Measurements from ENCODE around the gene INO80D.

- TF ChIP-seq KLF16 (tag by site-specific recombination; IDR thresholded peaks at IDR 0.05), result no peak
- no peak for TF ChIP-seq ZNF133 (tag by site-specific recombination; IDR thresholded peaks at IDR 0.05)
- no peak for TF ChIP-seq ZSCAN16 (tag by site-specific recombination; IDR thresholded peaks at IDR 0.05)
- no peak for TF ChIP-seq ZNF747 (tag by site-specific recombination; IDR thresholded peaks at IDR 0.05)
- TF ChIP-seq ZNF202 (tag by site-specific recombination; IDR thresholded peaks at IDR 0.05; ENCODE audit: borderline replicate concordance), result no peak
- TF ChIP-seq CTCF (tag by site-specific recombination; IDR thresholded peaks at IDR 0.05), result no peak
- no peak for TF ChIP-seq ZNF184 (tag by site-specific recombination; IDR thresholded peaks at IDR 0.05)
- TF ChIP-seq BCL11A (tag by site-specific recombination; IDR thresholded peaks at IDR 0.05; ENCODE audit: low read depth), result no peak
Observed at GRCh38 chr2:205946226-205946625, 139.7 kb downstream of the INO80D start.

Measured in HEK293 (cell line).